ENCODE results near the gene ITGB3.

ITGB3 gene

DNA sequence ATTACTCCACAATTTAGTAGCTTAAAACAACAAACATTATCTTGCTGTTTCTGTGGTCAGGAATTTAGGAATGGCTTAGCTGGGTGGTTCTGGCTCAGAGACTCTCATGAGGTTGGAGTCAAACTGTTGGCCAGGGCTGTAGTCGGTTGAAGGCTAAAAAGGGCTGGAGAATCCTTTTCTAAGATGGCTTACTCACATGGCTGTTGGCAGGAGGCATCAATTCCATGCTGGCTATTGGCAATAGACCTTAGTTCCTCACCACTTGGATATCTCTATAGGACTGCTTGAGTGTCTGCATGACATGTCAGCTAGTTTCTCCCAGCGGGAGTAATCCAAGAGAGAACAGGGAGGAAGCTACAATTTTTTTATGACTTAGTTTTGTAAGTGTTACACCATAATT lies 63.5 kb downstream of the ITGB3 start:
- H3K27me3 ChIP-seq (replicated peaks; ENCODE audit: control insufficient read depth, insufficient read depth, low read length) = no peaks in the 10 kb centered on the region
- H3K4me3 ChIP-seq (replicated peaks; ENCODE audit: low read depth, low read length) = no peak overlapping the region
- no peak for DNase-seq (ENCODE audit: extremely low read depth, insufficient read length)
- H3K36me3 ChIP-seq (ENCODE audit: control insufficient read depth, insufficient read depth, low read length) = no peaks in the 10 kb centered on the region
- TF ChIP-seq, protein P1, sequence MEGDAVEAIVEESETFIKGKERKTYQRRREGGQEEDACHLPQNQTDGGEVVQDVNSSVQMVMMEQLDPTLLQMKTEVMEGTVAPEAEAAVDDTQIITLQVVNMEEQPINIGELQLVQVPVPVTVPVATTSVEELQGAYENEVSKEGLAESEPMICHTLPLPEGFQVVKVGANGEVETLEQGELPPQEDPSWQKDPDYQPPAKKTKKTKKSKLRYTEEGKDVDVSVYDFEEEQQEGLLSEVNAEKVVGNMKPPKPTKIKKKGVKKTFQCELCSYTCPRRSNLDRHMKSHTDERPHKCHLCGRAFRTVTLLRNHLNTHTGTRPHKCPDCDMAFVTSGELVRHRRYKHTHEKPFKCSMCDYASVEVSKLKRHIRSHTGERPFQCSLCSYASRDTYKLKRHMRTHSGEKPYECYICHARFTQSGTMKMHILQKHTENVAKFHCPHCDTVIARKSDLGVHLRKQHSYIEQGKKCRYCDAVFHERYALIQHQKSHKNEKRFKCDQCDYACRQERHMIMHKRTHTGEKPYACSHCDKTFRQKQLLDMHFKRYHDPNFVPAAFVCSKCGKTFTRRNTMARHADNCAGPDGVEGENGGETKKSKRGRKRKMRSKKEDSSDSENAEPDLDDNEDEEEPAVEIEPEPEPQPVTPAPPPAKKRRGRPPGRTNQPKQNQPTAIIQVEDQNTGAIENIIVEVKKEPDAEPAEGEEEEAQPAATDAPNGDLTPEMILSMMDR (IDR thresholded peaks at IDR 0.05; ENCODE audit: insufficient read depth, low read length, poor library complexity, severe bottlenecking) = no peak

DNA sequence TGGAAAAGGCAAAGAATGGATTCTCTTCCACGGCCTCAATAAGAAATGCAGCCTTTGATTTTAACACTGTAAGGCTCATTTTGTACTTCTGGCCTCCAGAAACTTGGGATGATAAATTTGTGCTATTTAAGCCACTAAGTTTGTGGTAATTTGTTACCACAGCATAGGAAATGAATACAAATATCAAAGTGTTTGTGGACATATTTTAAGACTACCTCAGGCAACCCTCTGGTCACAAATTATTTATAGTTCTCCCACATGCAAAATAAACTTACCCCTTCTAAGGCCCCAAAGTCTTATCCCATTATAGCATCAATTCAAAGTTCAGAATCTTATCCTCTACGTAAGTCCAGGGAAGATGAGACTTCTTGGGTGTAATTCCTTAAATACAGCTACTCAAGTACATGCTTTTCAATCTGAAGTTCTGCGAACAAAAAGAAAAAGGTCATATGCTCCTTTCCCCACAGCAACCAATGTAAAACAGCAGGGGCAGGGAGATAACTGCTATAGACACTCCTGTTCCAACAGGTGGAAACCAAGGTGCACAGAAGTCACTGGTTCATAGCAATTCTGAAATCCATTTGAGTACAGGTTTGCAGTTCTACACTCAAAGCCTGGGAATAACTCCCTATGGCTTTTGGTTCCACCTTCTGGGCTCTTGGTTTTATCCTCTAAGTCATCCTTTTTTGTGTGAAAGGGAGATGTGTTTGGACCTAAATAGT lies 64.7 kb downstream of the ITGB3 start:
- no peak for DNase-seq (ENCODE audit: extremely low read depth, insufficient read length)
- TF ChIP-seq, protein P1 (IDR thresholded peaks at IDR 0.05; ENCODE audit: insufficient read depth, low read length, poor library complexity, severe bottlenecking) = peak; percentile 11
- no peak overlapping the region for H3K4me3 ChIP-seq (replicated peaks; ENCODE audit: low read depth, low read length)

GRCh38 chr17:47320879-47321502 lies 67.4 kb downstream of the ITGB3 start:
- DNase-seq (ENCODE audit: extremely low read depth, insufficient read length) = no peak
- Histone ChIP-seq H3K36me3 (ENCODE audit: control insufficient read depth, insufficient read depth, low read length) (no peaks in the 10 kb centered on the region), H3K27me3 (replicated peaks; ENCODE audit: control insufficient read depth, insufficient read depth, low read length) (no peaks in the 10 kb centered on the region), H3K4me3 (replicated peaks; ENCODE audit: low read depth, low read length) (no peak overlapping the region)
- TF ChIP-seq, protein P1 (IDR thresholded peaks at IDR 0.05; ENCODE audit: insufficient read depth, low read length, poor library complexity, severe bottlenecking) = no peak

More for the DNA sequence above, 64.7 kb downstream of the ITGB3 start:
- no peaks in the 10 kb centered on the region for H3K36me3 ChIP-seq (ENCODE audit: control insufficient read depth, insufficient read depth, low read length)
- H3K27me3 ChIP-seq (replicated peaks; ENCODE audit: control insufficient read depth, insufficient read depth, low read length) = no peaks in the 10 kb centered on the region

DNA sequence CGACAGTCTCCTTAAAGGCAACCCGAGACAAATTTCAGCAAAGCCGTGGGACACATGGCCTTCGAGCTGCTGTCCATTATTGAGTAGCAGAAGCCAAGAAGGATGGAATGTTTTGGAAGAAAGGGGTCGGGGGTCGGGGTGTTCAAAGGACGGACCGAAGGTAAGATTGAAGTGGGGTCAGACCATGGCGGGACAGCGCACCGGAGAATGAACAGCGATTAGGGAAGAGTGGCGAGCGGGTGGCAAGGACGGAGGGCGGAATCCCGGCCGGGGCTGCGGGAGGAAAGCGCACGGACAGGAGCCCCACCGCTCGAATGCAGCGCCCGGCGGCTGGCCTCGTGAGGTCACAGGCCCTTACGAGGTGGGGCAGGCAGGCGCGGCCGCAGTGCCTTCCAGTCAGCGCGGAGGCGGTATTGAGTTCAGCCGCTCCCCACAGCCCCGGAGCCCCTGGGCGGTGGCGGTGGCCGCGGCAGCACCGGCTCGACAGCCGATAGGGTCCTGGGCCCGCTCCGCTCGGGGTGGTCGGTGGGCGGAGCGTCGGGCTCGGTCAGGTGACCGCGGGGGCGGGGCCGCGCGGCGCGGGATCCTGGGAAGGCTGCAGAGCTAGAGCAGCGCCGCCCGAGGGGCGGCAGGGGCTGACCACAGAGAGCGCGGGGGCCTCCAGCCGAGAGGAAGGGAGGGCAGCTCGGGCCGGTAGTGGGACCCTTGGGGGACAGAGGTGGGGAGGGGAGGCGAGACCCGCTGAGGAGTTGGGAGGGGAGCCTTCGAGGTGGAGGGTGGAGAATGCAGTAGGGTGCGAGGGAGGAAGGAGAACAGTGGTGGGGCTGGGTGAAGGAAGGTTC lies 70.0 kb downstream of the ITGB3 start, which contains the start of gene EFCAB13:
Gene EFCAB13 (plus strand): TSS at position 574 of the 842 bp plus-strand sequence. CDS start 4,399 bp downstream, outside the sequence.
- DNase-seq (ENCODE audit: extremely low read depth, insufficient read length) = peak; percentile 97
- H3K36me3 ChIP-seq (ENCODE audit: control insufficient read depth, insufficient read depth, low read length) = no peaks in the 10 kb centered on the region
- no peaks in the 10 kb centered on the region for H3K27me3 ChIP-seq (replicated peaks; ENCODE audit: control insufficient read depth, insufficient read depth, low read length)
- TF ChIP-seq, protein P1 (IDR thresholded peaks at IDR 0.05; ENCODE audit: insufficient read depth, low read length, poor library complexity, severe bottlenecking) = no peak
- peak within 1 kb of the TSS; percentile 95 for H3K4me3 ChIP-seq (replicated peaks; ENCODE audit: low read depth, low read length)

- H3K36me3 ChIP-seq (ENCODE audit: control insufficient read depth, insufficient read depth, low read length) = no peaks in the 10 kb centered on the region
- H3K4me3 ChIP-seq (replicated peaks; ENCODE audit: low read depth, low read length) = peak overlapping the region; percentile 95
- peak; percentile 84 for DNase-seq (ENCODE audit: extremely low read depth, insufficient read length)
- TF ChIP-seq, protein P1 (IDR thresholded peaks at IDR 0.05; ENCODE audit: insufficient read depth, low read length, poor library complexity, severe bottlenecking) = no peak
- no peaks in the 10 kb centered on the region for H3K27me3 ChIP-seq (replicated peaks; ENCODE audit: control insufficient read depth, insufficient read depth, low read length)
Measured at GRCh38 chr17:47324224-47325020, 70.8 kb downstream of the ITGB3 start.
